Breast epithelium (tissue), 4 donors: ENCODE data around the gene CDKN2D. TPM values are rescaled to one million over a fixed set of nuclear protein-coding genes. Genes with fewer than 3 reads are reported as not detected.
A peak's percentile ranks its signal among the peaks of the same experiment; 100 is the strongest.

Source experiments
- DNase-seq, 2 donors: peaks; one replicate each; pipeline ENCODE4 v3.0.0-alpha.2; 2019; ENCODE audit warnings: low spot score in 2 of 2
- H3K27ac ChIP-seq, 2 donors: fragments of 200-600 bp; sonication (generic) in 1 of 2; one replicate each; pipeline ENCODE4 v1.5.1; 2016 to 2019; ENCODE audit warnings: mild to moderate bottlenecking in 1 of 2
- H3K27me3 ChIP-seq, 2 donors: fragments of 200-600 bp; sonication (generic) in 1 of 2; one replicate each; pipeline versions ENCODE4 v1.5.1 to v1.6.0; 2017 to 2019; ENCODE audit warnings: control low read depth in 1 of 2, mild to moderate bottlenecking in 1 of 2
- H3K36me3 ChIP-seq: fragments of 200-600 bp; one replicate; pipeline ENCODE4 v1.5.1; 2019
- H3K4me1 ChIP-seq, 2 donors: fragments of 200-600 bp; sonication (generic); one replicate each; pipeline ENCODE4 v1.5.1; 2016 to 2019; ENCODE audit warnings: control low read depth in 1 of 2
- H3K4me3 ChIP-seq, 3 donors: fragments of 200-600 bp; sonication (generic); 1 replicate in 2 of 3; 2 replicates in 1 of 3; pipeline ENCODE4 v1.5.1; 2016 to 2019; ENCODE audit warnings: mild to moderate bottlenecking in 3 of 3, moderate library complexity in 2 of 3
- H3K9me3 ChIP-seq, 2 donors: fragments of 200-600 bp; sonication (generic) in 1 of 2; one replicate each; pipeline ENCODE4 v1.5.1; 2016 to 2019; ENCODE audit warnings: control low read depth in 1 of 2
- POLR2A ChIP-seq: fragments of 450-650 bp; IDR thresholded peaks from one replicate; pipeline ENCODE4 v1.6.1; 2016; ENCODE audit warnings: antibody characterized with exemption, mild to moderate bottlenecking, moderate library complexity
- POLR2AphosphoS5 ChIP-seq, 3 donors: sonication (generic); formaldehyde crosslinking; IDR thresholded peaks; one replicate each; pipeline ENCODE4 v1.6.1; 2017; ENCODE audit warnings: antibody characterized with exemption in 3 of 3
- intact Hi-C: fragments of 100-400 bp; cut with DNase I; formaldehyde crosslinking; loops from one replicate; pipeline ENCODE4 v1.15.1; 2023; ENCODE audit warnings: low total_unique reads
- total RNA-seq, 3 donors: library from RNA; depleted of rRNA; stranded (reverse); fragments of >200 nt; gene quantifications; one replicate each; pipeline ENCODE4 v1.1.0, GENCODE V29; 2016
- TF ChIP-seq, protein P1 (sequence below), 3 donors: fragments of 450-650 bp; IDR thresholded peaks; one replicate each; pipeline ENCODE4 v1.5.1; 2016 to 2017; ENCODE audit warnings: antibody characterized with exemption in 3 of 3, mild to moderate bottlenecking in 3 of 3, moderate library complexity in 3 of 3

CDKN2D gene
- total RNA-seq, 3 donors from 2014 or later = 5.3 to 9.4 (median 8.8) TPM

DNA sequence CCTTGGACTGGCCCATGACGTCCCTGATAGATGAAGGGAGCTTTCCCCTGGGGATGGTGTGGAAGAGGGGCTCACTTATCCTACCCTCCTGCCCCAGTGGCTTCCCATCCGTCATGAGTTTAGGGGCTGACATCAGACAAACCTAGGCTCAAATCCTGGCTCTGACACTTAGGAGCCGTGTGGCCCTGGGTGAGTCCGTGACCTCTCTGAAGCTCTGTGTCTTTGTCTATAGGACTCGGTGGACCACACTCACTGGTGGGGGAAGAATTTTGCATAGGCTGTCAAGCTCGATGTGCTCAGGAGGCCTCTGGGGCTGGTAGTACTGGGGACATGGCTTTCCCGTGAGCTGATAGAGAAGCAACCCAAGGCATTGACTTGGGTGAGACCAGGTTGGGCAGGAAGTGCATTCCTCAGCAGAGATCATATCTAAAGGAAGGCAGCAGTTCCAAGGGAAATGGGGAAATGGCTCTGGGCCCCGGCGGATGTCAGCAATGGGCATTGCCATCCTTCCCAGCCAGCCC, 35.7 kb upstream of the CDKN2D start:
- H3K36me3 ChIP-seq = no peaks in the 10 kb centered on the region
- peak overlapping the region; percentile 89 to 98 for H3K27ac ChIP-seq
- TF ChIP-seq POLR2AphosphoS5 (IDR thresholded peaks at IDR 0.05) (peak in 1 of 3 donors; percentile 32), POLR2A (no peak)
- peak overlapping the region in 1 of 3 donors; percentile 100 for H3K4me3 ChIP-seq
- intact Hi-C loops = no loop called here
- H3K9me3 ChIP-seq = no peaks in the 10 kb centered on the region
- H3K27me3 ChIP-seq = no peaks in the 10 kb centered on the region
- DNase-seq = no peak
- peaks cover 8 to 11% of the 10 kb centered on the region in 2 donors for H3K4me1 ChIP-seq

DNA sequence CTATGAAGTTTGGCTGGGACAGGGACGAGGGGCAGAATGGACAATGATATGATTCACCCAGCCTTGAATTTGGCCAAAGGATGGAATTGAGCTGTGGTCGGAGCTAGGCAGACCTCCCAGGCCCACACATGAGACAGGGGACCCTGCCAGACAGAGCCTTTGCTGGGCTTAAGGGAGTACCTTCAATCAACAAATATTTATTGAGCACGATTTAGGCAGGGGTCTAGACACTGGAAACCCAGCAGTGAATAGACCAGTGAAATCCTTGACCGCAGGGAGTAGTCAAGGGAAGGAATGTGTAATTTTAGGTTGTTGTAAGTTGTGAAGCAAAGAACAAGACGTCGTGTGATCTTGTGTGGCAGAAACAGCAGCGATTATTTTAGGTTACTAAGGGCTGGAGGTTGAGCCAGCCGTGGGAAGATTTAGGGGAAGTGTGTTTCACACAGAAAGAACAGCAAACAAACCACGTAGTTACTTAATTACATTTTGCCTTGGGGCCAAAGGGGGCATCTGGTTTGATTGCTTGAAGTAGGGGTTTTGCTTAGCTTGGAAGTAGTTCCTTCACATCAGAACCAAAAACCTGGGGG, 35.2 kb upstream of the CDKN2D start:
- H3K27ac ChIP-seq = peak overlapping the region; percentile 89 to 98
- H3K27me3 ChIP-seq = no peaks in the 10 kb centered on the region
- peaks cover 8 to 11% of the 10 kb centered on the region in 2 donors for H3K4me1 ChIP-seq
- H3K4me3 ChIP-seq = peak overlapping the region; percentile 92 to 100 (median 98)
- peak in 1 of 3 donors; percentile 42 for TF ChIP-seq POLR2AphosphoS5 (IDR thresholded peaks at IDR 0.05)
- TF ChIP-seq, protein P1, sequence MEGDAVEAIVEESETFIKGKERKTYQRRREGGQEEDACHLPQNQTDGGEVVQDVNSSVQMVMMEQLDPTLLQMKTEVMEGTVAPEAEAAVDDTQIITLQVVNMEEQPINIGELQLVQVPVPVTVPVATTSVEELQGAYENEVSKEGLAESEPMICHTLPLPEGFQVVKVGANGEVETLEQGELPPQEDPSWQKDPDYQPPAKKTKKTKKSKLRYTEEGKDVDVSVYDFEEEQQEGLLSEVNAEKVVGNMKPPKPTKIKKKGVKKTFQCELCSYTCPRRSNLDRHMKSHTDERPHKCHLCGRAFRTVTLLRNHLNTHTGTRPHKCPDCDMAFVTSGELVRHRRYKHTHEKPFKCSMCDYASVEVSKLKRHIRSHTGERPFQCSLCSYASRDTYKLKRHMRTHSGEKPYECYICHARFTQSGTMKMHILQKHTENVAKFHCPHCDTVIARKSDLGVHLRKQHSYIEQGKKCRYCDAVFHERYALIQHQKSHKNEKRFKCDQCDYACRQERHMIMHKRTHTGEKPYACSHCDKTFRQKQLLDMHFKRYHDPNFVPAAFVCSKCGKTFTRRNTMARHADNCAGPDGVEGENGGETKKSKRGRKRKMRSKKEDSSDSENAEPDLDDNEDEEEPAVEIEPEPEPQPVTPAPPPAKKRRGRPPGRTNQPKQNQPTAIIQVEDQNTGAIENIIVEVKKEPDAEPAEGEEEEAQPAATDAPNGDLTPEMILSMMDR (IDR thresholded peaks at IDR 0.05) = no peak
- no peak for TF ChIP-seq POLR2A
- intact Hi-C loops = no loop called here
- DNase-seq = no peak
- no peaks in the 10 kb centered on the region for H3K36me3 ChIP-seq
- H3K9me3 ChIP-seq = no peaks in the 10 kb centered on the region

DNA sequence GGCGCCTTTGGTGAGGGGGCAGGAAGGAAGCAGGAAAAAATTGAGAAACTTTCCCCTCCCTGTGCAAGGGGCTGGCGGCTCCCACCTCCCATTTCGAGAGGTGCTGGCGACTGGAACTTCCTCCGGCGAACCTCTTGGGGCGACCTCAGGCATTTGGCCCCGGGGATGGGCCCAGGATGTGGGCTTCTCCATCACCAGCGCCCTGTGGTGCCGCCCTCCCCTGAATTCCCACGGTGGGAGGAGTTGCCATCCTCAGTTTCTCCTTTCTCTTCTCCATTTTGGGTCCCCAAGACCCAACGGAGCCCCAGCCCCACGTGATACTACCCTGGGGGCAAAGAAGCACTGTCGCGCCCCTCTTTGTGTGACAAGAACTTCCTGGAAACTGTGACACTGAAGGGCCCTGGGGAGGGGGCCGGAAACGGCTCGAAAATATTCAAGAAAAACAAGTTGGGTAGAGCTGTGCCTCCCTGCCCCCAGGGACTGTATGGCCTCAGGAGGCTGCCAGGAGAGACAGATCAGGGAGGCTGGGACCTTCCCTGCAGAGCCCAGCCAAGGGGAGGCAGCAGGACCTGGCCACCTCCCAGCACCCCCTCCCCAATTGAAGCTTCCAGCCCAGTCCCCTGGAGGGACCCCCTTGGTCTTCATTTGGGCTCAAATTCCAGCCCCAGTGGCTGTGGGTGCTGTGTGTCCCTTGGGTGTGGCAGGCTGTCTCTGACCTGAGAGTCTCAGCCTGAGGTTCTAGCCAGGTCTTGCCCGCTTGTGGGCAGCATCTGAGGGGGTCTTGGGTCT, 34.5 kb upstream of the CDKN2D start:
- Histone ChIP-seq H3K27ac (peak overlapping the region; percentile 89 to 98), H3K4me3 (peak overlapping the region; percentile 92 to 100 (median 98)), H3K9me3 (no peaks in the 10 kb centered on the region), H3K27me3 (no peaks in the 10 kb centered on the region), H3K36me3 (no peaks in the 10 kb centered on the region), H3K4me1 (peaks cover 8 to 11% of the 10 kb centered on the region in 2 donors)
- DNase-seq = peak; percentile 58 to 59
- intact Hi-C loops = no loop called here
- TF ChIP-seq POLR2A (no peak), POLR2AphosphoS5 (IDR thresholded peaks at IDR 0.05) (no peak)
- TF ChIP-seq, protein P1 (IDR thresholded peaks at IDR 0.05) = no peak

DNA sequence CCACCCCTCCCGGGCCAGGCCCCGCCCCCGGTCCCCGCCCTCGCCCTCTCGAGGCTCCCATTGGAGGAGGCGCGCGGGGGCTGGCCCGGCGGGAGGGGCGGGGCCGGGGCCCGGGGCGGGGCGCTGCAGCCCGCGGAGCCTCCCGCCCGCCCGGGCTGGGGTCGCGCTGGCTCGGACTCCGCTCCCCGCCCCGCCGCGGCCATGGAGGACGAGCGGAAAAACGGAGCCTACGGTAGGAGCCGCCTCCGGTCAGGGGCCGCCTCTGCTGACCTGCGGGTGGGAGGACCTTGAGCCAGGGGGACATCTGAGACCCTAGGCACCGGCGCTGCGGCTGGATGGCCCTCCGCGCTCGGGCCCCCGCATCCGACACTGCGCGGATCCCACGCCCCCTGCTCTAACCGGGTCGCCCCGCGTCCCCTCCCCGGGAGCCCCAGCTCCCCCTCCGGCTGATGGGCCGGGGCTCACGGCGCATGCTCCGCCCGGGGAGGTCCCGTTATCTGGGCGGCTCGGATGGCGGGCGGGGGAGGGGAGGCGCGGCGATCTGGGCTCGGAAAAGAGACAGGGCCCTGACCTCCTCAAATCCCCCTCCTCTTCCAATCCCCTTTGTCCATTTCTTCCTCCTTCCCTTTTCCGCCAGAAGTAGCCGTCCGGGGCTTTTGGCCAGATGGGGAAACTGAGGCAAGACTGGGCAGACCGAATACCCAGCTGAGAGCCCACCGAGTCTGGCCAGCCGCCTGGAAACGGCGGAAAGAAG, 33.7 kb upstream of the CDKN2D start:
- intact Hi-C loops = no loop called here
- Histone ChIP-seq H3K27me3 (no peaks in the 10 kb centered on the region), H3K27ac (peak overlapping the region; percentile 89 to 98), H3K4me1 (peaks cover 8 to 11% of the 10 kb centered on the region in 2 donors), H3K36me3 (no peaks in the 10 kb centered on the region), H3K4me3 (peak overlapping the region; percentile 92 to 100 (median 98)), H3K9me3 (no peaks in the 10 kb centered on the region)
- DNase-seq = peak; percentile 76 to 81
- TF ChIP-seq, protein P1 (IDR thresholded peaks at IDR 0.05) = no peak
- no peak for TF ChIP-seq POLR2AphosphoS5 (IDR thresholded peaks at IDR 0.05)

DNA sequence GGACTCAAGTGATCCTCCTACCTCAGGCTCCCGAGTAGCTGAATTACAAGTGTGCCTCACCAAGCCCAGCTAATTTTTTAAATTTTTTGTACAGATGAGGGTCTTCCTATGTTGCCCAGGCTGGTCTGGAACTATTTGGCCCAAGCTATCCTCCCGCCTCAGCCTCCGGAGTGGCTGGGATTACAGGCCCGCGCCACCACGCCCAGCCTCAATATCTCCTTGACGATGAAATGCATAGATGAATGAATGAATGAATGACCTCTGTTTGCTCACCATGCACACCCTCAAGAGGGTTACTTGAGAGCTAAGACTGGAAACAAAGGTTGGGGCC, 33.2 kb upstream of the CDKN2D start:
- Histone ChIP-seq H3K4me3 (peak overlapping the region in 2 of 3 donors; percentile 92 to 100), H3K27me3 (no peaks in the 10 kb centered on the region), H3K36me3 (no peaks in the 10 kb centered on the region), H3K4me1 (peaks cover 8 to 11% of the 10 kb centered on the region in 2 donors), H3K27ac (no peak overlapping the region), H3K9me3 (no peaks in the 10 kb centered on the region)
- TF ChIP-seq, protein P1 (IDR thresholded peaks at IDR 0.05) = no peak
- no peak for TF ChIP-seq POLR2A
- TF ChIP-seq POLR2AphosphoS5 (IDR thresholded peaks at IDR 0.05) = no peak
- intact Hi-C loops = no loop called here
- no peak for DNase-seq
